Endothelial cell of hepatic sinusoid (primary cell): ENCODE results near the gene WDR59.
"Not testable (repeated sequence)": the region's sequence is repeated elsewhere in the genome, so short reads cannot be mapped to it uniquely, and the experiment has no call there.

Experiments used
- in situ Hi-C: cut with HindIII; loops from 2 replicates; pipeline ENCODE4 v1.10.0; 2017; ENCODE audit warnings: low sequenced_read_pairs

The WDR59 gene

GRCh38 chr16:74984529-74985296 is at the start of gene WDR59:
Gene WDR59, minus strand, starts transcription at chr16:74985123. Its CDS starts 106 bp downstream, at chr16:74985017.
- in situ Hi-C loops = no loop called here

GRCh38 chr16:75032655-75033054 is 47.7 kb upstream of the WDR59 start:
- in situ Hi-C loops = no loop called here

- in situ Hi-C loops = no loop called here
These were observed 44.9 kb upstream of the WDR59 start for GRCh38 chr16:75029854-75030253.

GRCh38 chr16:75028544-75029135 is 43.7 kb upstream of the WDR59 start:
- in situ Hi-C loops = no loop called here

GRCh38 chr16:75027520-75028300 is 42.8 kb upstream of the WDR59 start:
- in situ Hi-C loops = no loop called here

- in situ Hi-C loops = no loop called here
These were observed 42.0 kb upstream of the WDR59 start for GRCh38 chr16:75026892-75027391.

GRCh38 chr16:75026239-75026891 is 41.4 kb upstream of the WDR59 start:
- in situ Hi-C loops = not testable (repeated sequence)

GRCh38 chr16:75025761-75026160 is 40.8 kb upstream of the WDR59 start:
- in situ Hi-C loops = no loop called here

- in situ Hi-C loops = no loop called here
These were observed 39.7 kb upstream of the WDR59 start for GRCh38 chr16:75024594-75024993.

- in situ Hi-C loops = no loop called here
These were observed 39.3 kb upstream of the WDR59 start for GRCh38 chr16:75024182-75024581.

- in situ Hi-C loops = no loop called here
These were observed 38.1 kb upstream of the WDR59 start for GRCh38 chr16:75023009-75023408.

- in situ Hi-C loops = no loop called here
These were observed 37.6 kb upstream of the WDR59 start for GRCh38 chr16:75022567-75022966.

- in situ Hi-C loops = no loop called here
These were observed 36.5 kb upstream of the WDR59 start for GRCh38 chr16:75021410-75021809.

GRCh38 chr16:75019586-75019985 is 34.7 kb upstream of the WDR59 start:
- in situ Hi-C loops = loop anchor here (10.0 kb wide), 1 partner anchor 45 kb away; no protein-coding TSS in a partner anchor

- in situ Hi-C loops = loop anchor here (10.0 kb wide), 1 partner anchor 46 kb away; no protein-coding TSS in a partner anchor
These were observed 34.1 kb upstream of the WDR59 start for GRCh38 chr16:75019007-75019406.

GRCh38 chr16:75017670-75018525 is 33.0 kb upstream of the WDR59 start:
- in situ Hi-C loops = loop anchor here (10.0 kb wide), 1 partner anchor 47 kb away; no protein-coding TSS in a partner anchor

GRCh38 chr16:75016451-75017081 is 31.6 kb upstream of the WDR59 start:
- in situ Hi-C loops = loop anchor here (10.0 kb wide), 1 partner anchor 48 kb away; no protein-coding TSS in a partner anchor

GRCh38 chr16:75014318-75014717 is 29.4 kb upstream of the WDR59 start:
- in situ Hi-C loops = loop anchor here (10.0 kb wide), 1 partner anchor 50 kb away; no protein-coding TSS in a partner anchor

- in situ Hi-C loops = loop anchor here (10.0 kb wide), 1 partner anchor 52 kb away; no protein-coding TSS in a partner anchor
These were observed 28.2 kb upstream of the WDR59 start for GRCh38 chr16:75013123-75013522.
